Neural progenitor cell (in vitro differentiated cells): Measurements from ENCODE around the gene PRR18.

Experiments used
- EZH2 ChIP-seq: fragments of 200-600 bp; sonication (generic); IDR thresholded peaks from 2 replicates; pipeline ENCODE4 v1.6.1; 2017; ENCODE audit warnings: antibody characterized with exemption, mild to moderate bottlenecking, moderate library complexity
- TF ChIP-seq, protein P1 (sequence below): fragments of 200-600 bp; sonication (generic); IDR thresholded peaks from 2 replicates; pipeline ENCODE4 v1.5.1; 2017; ENCODE audit warnings: antibody characterized with exemption, mild to moderate bottlenecking

DNA sequence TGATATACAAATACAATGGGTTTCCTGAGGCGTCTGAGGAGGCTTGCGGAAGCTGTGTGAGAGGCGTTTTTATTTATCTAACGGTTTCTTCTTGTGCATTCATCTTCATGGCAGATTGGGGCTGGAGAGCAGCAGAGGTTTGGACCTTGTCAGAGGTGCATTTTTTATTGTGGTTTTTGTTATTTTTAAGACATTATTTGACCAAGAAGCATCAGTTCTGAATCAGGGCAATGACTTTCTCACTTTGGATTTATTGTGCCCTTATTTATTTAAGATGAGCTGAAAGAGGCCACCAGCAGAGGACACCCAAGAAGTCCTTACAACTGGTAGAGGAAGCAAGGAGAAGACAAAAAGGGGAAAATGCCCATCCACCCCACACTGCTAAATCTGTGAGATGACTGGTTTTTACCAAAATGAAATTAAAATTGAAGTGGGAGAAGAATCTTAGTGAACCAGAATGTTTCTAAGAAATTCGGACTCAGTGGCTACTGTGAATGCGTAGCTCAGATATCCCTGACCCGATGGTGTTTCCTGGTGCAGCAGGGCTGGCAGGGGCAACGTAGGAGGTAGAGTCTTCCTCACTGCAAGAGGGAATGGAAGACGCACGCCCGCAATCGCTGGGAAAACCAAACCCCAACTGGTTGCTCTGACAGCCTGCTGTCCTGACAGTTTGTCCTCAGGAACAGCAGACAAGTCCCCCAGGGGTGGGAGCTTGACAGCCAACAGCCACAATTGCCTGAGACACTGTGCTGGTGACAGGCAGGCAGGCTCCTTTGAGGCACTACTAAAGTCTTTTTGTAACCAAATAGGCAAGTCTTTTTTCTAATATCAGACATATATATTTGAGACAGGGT lies 14.2 kb downstream of the PRR18 start:
- TF ChIP-seq, protein P1, sequence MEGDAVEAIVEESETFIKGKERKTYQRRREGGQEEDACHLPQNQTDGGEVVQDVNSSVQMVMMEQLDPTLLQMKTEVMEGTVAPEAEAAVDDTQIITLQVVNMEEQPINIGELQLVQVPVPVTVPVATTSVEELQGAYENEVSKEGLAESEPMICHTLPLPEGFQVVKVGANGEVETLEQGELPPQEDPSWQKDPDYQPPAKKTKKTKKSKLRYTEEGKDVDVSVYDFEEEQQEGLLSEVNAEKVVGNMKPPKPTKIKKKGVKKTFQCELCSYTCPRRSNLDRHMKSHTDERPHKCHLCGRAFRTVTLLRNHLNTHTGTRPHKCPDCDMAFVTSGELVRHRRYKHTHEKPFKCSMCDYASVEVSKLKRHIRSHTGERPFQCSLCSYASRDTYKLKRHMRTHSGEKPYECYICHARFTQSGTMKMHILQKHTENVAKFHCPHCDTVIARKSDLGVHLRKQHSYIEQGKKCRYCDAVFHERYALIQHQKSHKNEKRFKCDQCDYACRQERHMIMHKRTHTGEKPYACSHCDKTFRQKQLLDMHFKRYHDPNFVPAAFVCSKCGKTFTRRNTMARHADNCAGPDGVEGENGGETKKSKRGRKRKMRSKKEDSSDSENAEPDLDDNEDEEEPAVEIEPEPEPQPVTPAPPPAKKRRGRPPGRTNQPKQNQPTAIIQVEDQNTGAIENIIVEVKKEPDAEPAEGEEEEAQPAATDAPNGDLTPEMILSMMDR: no peak
- no peak for TF ChIP-seq EZH2
